NCI-H1048 (cell line): ENCODE results near the gene NXPH2.
"Not testable (repeated sequence)": the region's sequence is repeated elsewhere in the genome, so short reads cannot be mapped to it uniquely, and the experiment has no call there.

Source experiments
- DNase-seq: peaks from one replicate; lab custom pipeline; 2025; lab: John Stamatoyannopoulos, UW

NXPH2 gene

DNA sequence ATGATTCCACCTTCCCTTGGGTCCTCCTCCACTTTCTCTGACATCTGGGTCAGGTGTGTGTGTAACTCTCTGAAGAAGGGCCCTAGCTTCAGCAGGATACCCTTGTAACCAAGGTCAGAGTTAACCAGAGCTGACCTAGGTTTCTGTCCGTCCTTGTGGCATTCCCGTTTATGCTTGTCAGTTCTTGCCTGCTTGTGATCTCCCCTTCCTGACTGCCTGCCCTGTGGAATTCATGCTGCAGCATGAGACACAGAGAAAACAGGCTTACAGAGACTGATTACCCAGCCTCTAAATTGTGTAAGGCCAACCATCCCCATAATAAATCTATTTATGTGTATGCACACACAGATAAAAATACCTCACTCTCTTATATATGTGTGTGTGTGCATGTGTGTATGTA lies 22.8 kb downstream of the NXPH2 start:
- no peak for DNase-seq

DNA sequence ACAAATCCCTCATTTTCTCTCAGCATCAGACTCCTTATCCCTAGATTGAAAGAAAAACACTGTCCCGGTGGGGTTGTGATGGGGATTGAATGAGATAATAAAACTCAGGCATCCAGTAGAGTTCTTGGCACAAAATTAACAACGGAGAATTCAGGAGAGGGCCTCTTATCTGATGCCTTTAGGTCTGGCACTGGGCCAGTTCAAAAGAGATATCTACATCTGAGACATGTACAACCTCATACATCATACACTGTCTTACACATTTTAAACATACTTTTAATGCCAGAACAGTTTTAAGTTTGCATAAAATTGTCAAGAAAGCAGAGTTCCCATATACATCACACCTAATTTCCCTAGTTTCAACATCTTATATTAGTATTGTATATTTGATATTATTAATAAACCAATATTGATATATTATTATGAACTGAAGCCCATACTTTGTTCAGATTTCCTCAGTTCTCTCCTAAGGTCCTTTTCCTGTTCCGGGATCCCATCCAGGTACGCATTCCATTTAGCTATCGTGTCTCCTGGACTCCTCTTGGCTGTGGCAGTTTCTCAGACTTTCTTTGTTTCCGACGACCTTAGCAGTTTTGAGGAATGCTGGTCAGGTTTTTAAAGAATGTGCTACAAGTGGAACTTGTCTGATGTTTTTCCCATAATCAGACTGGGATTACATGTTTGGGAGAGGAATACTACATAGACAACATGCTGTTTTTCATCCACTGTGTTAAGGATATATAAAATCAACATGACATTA lies 27.8 kb downstream of the NXPH2 start:
- no peak for DNase-seq

- no peak for DNase-seq
These were observed 35.5 kb downstream of the NXPH2 start for GRCh38 chr2:138744713-138745112.

DNA sequence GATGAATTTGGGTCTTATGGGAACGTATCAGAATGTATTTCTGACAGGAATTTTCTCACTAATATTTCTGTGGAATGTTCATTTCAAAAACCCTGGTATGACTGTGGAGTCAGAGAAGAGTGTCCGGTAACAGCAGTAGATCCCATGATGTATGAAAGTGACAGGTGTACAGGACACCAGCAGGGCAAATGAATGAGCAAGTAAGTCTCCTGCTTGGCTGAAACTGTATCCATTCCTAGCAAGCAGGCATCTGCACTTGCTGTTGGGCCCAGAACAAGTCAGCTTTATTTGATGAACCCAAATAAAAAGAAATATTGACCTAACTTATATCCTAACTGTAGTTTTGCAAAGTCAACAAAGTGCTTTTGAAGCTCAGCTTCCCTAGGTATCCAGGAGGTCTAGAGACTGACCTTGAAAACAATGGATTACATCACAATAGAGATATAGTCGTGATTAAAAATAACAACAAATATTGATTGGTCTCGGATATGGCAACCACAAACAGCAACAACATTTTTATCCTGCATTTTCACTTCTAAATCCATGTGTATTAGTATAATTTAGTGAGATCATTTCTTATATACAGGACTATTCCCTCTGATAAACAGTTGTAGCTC lies 37.6 kb downstream of the NXPH2 start:
- no peak for DNase-seq

GRCh38 chr2:138741851-138742250 lies 38.3 kb downstream of the NXPH2 start:
- no peak for DNase-seq

GRCh38 chr2:138737009-138737554 lies 43.1 kb downstream of the NXPH2 start:
- DNase-seq, result not testable (repeated sequence)

GRCh38 chr2:138732651-138733050 lies 47.5 kb downstream of the NXPH2 start:
- no peak for DNase-seq

- DNase-seq, result no peak
These were observed 49.6 kb downstream of the NXPH2 start for GRCh38 chr2:138730497-138731030.

GRCh38 chr2:138727956-138728355 lies 52.2 kb downstream of the NXPH2 start:
- DNase-seq, result no peak

DNA sequence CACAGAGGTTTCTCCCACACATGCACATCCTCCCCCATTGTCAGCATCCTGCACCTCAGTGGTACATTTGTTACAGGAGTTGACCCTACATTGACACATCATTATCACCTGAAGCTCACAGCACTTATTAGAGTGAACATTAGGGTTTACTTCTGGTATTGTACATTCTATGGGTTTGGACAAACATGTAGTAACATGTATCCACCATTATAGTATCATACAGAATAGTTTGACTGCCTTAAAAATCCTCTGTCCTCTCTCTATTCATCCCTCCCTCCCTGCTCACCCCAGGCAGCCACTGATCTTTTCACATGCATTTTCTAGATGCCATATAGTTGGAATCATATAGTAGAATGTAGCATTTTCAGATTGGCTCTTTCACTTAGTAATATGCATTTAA lies 53.5 kb downstream of the NXPH2 start:
- no peak for DNase-seq

DNA sequence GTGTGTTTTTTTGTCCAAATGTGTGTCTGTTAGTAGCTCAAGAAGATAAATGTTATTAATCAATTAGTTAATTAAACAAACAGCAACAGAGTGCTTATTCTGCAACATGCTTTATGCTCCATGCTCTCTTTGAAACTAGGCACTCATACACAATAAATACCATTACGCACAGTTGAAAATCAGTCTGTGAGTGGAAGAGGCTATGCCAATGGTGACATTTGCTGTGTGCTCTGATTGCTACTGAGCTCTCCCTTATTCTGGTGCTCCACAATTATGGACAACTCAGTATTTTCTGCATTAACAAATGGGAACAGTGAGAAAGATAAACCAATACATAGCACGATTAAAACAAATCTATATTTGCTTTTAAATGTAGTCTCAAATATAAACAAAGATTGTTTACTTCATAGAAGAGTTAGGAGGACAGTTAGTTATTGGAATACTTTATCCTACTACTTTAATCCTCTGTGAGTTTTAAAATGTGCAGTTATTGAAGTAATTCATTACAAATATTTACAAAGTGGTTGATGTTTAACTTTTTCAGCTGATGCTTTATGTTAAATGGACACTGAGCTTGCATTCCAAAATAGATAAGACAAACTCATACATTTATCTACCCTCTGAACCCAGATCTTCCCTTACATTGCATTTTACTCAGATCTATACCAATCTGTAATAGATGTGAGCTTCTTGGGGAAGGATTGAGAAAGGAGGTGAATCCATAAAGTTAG lies 55.3 kb downstream of the NXPH2 start:
- DNase-seq, result no peak

GRCh38 chr2:138724327-138724726 lies 55.9 kb downstream of the NXPH2 start:
- DNase-seq, result no peak

DNA sequence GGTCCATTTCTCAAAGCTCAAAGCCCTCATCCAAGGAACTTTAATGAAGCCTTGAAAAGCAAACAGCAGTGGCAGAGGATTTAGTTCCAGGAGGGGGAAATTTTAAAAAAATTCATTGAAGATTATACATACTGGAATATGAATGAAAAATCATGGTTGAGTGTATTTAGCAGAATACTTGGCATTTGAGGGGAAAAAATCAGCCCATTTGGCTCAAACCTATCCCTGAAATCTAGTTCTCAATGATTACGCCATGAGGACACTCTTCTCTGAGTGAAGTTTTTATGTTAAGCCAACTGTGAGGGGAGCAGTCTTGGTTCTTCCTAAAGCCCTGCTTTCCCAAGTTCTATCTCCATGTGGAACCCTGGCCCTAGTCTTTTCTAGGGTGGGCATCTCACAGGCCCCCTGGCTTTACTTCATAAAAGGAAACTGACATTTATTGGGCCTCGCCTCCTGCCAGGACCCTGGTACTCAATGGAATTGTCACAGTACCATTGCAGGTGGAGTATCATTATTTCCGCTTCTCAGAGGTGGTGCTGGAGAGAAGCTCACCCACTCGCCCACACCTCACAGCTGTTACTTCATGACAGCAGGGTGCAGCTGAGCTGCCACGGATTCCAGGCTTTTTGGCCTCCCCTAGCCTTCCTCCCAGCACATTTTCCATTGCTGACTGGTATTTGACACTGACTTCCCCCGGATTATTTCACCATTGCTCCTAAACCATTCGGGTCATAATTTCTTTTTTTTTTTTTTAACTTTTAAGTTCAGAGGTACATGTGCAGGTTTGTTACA lies 56.8 kb downstream of the NXPH2 start:
- DNase-seq, result no peak

DNA sequence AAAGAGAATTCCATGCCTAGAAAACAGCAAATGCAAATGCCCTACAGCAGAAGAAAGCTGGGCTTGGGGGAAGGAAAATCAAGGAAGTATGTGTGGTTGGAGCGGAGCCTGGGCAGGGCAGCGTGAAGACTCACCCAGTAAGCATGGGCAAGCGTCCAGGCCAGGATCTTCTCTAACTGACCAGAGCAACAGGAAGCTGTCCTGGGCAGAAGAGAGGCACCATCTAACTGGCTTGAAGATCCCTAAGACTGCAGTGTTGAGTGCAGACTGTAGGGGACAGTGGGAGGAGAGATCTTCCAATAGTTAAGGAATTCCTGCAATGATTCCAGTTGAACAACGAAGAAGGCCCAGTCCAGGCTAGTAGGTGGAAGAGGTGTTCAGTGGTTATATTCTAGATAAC lies 57.9 kb downstream of the NXPH2 start:
- no peak for DNase-seq

DNA sequence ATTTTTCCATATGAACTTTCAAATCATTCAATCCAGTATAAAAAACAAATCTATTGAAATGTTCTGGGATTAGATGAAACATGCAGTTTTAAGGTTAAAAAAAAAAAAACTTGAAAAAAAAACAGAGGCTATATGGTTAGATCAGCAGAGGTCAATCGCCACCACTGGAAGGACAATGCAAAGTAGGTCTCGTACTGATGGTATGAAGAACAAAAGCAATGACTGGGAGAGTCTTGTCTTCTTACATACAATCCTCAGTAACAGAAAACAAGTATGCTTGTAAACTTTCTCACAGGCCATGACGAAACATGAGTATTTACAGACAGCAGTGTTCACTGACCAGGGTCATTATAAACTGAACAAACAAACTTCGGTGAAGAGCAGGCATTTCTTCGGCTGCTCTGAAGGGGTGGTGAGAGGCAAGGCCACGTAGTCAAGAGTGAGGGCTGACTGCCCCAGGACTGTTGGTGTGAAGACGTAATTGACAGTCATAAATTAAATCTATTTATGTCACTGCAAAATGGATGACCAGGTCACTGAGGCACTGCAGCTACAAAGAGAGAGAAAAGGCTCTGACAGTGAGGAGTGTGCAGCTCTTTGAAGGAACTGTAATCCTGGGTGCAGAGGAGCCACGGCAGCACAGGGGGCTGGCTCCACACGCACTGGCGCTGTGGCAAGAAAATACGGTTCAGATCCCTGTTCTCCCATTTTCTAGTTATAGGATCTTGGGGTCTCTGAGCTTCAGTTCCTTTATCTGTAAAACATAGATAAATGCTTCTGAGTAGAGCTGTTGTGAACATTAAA lies 60.0 kb downstream of the NXPH2 start:
- no peak for DNase-seq

DNA sequence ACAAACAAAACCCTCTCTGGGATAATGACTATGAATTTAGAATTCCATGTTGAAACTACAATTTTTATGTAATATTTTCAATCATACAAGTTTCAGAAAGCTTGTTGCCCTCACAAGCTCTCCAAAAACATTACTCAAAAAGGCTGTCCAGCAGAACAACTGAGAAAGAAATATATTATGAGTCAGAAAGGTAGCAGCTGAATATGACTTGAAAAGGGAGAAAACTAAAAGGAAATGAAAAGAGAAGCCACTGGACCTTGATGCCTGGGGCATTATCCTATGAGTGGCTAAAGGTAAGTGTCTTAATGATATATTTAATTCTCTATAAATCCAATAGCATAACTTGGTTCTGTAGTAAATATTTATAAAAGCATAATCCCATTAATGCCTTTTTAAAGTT lies 61.8 kb downstream of the NXPH2 start:
- no peak for DNase-seq

DNA sequence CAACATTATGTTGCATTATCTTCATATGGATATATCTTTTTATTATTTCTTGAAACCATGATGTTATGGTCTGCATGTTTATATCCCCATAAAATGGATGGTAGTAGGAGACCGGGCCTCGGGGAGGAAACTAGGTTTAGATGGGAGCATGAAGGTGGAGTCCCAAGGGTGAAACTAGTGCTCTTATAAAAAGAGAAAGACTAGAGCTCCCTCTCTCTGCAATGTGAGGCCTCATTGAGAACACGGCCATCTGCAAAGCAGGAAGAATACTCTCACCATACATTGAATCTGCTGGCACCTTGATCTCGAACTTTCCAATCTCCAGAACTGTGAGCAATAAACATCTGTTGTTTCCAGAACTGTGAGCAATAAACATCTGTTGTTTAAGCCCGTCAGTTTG lies 64.0 kb downstream of the NXPH2 start:
- DNase-seq, result no peak

DNA sequence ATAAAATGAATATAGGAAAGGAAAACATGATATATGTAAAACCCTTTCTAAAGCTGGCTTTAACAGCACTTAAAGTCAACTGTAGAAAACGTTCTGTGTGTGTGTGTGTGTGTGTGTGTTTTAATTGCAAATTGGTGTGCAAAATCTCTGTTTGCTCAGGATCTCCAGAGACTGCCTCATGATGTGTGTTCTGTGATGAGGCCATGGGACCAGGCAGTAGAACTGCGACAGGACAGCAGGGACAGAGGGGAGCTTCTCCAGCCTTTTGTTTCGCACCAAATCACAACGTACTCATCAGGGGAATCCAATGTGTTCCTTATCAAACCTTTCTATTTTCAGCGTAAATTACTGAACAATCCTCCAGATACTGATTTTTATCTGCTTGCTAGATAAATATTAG lies 66.7 kb downstream of the NXPH2 start:
- DNase-seq, result no peak

DNA sequence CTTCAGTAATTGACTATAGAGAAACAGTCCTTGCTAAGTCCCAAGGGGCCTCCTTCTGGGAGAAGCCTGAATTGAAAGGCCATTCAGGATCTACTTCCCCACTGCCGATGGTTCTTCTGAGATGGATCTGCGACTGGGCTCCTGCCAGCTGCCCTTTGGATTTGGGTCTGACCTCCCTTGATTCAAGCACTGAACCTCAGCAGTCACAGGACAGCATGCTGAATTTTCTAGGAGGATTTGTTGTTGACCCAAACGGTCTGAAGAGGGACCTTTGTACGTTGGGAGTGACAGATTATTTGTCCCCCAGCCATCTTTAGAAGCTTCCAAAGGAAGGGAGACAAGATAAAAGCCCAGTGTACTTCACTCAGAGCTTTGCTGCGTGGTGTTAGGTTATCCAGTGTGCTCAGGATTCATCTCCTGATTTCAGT lies 67.1 kb downstream of the NXPH2 start:
- no peak for DNase-seq

DNA sequence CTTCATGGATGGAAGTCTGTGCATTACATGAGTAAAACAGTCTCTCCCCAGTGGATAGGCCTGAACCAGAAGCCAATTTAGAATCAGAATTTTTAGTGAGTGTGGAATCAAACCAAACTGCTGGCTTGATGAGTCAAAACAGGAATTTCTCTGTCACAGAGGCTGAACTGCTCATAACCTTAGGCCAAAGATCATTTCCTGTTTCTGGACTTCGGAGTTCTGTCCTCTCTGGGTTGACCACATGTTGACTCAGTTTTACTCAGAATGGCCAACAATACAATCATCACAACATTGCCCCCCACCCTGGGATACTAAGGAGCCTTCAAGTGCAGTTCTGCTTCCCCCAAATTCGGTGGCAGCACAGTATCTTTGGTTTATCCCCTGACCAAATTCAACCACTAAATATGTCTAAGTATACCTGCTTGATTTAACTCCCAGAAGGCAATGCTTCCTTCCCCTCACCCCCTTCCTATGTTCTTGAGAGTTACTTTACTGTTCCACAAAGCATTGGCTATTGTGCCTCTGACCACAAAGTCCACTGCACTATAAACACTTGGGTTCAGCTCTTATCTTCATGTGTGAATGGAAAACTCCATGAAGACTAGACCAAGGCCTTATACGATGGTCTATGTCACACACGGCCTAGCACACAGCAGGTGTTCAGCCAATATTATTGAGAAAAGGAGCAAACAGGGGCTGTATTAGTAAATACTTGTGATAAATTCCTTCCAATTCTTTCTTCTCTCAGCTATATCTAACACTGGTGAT lies 67.8 kb downstream of the NXPH2 start:
- DNase-seq, result no peak
